GM18520 (cell line): ENCODE results near the gene ESR1.
"Not testable (repeated sequence)": the region's sequence is repeated elsewhere in the genome, so short reads cannot be mapped to it uniquely, and the experiment has no call there.

Experiments
- ATAC-seq: cut with Tn5 transposase; IDR thresholded peaks from one replicate; pipeline ENCODE4 v1.9.1; 2021; ENCODE audit not compliant: unreplicated experiment

ESR1 gene

DNA sequence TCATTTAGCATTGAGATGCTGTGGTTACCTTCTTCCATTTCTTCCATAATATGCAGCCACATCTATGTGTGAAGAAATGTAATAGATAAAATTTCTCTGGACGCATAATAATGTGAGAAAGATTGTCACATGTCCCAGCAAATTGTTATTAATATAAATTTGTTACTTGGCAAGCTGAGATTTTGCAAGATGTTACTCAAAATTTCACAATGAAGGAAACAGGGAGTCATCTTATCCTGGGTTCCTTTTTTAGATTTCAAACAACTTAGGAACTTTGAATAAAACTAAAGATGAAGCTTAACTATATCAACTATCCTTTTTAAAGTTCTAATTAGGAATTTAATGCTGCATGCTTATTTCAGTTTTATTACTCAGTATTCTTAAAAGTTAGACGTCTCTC lies 3.6 kb downstream of the ESR1 start:
- ATAC-seq = no peak

DNA sequence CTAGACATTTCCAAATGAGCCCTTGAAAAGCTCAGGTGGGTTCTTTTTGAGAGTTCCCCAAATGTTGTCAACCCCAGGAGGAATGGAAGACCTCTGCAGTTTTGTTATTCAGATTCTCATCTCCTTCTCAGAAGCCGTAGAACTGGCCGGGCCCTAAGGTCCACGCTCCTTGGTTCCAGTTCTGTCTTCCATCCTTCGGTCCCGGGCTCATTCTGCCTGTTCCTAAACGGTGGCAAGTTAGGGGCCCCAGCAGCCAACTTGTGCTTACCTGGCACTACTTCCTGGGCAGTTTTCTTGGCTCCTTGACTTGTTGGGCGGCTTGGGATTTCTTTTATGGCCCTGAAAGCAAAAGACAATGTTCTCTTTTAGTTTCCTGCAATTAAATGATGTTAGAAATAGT lies 6.4 kb downstream of the ESR1 start:
- no peak for ATAC-seq

DNA sequence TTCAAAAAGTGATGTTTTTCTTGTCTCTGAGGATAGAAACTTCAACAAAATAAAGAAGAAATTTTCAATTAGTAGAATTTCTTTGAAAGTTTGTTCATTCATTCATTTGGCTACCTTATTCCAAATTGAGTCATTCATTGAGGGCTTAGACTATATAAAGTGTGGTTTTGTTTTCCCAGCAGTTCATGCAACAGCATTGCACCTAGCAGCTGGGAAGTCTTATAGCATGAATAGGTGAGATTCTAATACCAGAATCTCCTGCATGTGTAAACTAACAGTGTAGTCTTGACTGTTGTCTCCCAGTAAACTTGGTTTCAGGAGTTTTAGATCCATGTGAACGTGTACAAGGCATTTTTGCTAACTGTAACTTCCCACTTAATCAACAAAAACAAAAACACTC lies 7.1 kb downstream of the ESR1 start:
- ATAC-seq = no peak

DNA sequence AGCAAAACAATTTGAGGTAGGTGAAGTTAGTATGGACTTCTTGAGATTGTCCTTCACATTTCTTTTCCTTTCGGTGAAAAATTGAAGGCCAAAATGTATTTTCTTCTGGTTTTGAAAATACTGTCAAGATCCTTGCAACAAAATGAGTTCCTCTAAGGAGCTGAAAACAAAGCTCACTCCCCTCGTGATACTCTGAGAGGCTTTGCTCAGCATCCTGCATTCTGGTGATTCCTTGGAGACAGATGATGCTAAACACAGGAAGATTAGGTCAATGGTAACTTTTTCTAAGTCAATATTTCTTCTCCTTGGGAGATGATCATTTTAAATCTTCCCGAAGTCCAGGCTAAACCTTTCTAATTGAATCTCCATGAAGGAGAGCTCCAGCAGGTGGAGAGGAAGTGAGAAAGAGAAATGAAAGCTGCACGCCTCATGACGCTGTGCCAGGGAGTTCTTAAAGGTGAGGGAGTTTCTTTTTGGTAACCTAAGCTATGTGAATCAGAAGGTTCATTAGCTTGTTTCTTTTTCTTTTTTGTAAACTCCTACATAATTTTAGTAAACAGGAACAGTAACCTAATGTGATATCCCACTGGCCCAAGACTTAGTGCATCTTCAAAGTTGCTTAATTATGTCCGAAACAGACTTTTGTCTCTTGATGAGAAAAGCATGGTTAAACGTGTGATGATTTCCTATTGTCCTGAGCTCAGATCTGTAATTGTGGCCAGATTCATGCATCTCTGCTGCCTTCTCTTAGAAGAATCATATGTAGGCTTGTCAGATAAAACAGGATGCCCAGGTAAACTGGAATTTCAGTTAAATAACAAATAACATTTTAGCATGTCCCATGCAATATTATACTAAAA lies 15.0 kb downstream of the ESR1 start:
- ATAC-seq = peak; percentile 71

DNA sequence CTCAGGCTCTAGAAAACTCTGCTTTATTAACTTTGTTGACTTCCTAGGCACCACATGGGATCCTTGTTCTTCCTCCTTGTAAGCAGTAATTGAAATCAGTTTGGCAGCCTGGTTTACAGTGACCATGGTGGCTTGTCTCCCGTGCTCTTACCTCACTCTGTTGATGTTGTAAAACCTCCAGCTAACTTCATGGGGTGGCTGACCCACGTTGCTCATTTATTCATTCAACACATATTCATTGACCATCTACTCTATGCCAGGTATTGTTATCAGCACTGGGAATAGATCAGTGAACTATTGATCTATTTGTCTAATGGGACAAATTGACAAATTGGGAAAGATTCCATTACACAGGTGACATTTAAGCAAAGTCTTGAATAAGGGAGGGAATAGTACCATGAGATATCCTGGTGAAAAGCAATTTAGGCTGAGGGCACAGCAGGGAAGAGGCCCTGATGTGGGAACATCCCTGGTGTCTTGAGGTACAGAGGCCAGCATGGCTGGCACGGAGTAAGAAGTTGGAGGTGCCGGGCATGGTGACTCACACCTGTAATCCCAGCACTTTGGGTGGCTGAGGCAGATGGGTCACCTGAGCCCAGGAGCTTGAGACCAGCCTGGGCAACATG lies 19.1 kb downstream of the ESR1 start:
- ATAC-seq = no peak

DNA sequence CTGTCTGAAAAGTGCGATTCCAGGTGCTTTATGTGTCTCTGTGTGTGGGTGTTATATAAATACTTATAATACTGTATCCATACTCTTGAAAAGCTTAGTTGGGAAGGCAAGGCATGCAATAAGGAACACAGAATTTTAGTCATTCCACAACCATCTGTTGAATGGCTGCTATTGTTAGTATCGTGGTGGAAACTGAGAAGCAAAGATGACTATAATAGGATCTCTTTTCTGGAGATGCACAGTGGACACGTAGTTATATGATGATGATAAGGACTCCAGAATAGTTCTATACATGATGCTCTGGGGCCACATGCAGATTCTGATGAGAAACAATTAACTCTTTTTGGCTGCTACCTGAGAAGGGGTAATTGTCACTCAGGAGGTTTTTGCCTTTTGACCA lies 25.2 kb downstream of the ESR1 start:
- ATAC-seq = no peak

DNA sequence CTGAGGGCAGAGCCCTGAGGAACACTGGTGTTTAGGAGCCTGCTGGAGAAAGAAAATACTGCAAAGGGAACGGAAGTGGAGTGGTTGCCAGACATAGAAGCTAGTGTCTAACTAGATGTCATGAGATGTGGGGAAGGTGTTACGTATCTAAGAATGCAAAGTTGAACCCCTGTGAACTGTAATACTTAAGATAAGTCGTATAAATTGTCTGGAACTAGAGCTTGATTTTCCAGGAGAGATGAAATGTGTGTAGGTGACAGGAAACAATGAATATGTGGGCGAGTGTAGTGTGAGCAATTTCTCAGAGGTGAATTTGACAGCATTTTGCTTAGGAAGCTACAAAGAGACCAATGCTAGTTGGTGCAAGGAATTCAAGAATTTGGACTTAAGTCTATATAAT lies 27.9 kb downstream of the ESR1 start:
- no peak for ATAC-seq

DNA sequence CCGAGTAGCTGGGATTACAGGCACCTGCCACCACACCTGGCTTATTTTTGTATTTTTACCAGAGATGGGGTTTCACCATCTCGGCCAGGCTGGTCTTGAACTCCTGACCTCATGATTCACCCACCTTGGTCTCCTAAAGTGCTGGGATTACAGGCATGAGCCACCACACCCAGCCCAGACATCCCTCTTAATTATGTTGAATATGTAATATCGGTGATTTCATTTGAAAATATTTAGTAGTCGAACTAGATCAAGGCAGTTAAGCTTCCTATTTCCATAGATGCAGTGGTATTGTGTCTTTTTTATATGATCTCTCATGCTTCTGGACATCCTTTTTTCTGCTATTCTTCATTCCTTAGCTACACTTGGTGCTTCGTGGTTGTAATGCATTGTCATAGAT lies 29.7 kb downstream of the ESR1 start:
- no peak for ATAC-seq

DNA sequence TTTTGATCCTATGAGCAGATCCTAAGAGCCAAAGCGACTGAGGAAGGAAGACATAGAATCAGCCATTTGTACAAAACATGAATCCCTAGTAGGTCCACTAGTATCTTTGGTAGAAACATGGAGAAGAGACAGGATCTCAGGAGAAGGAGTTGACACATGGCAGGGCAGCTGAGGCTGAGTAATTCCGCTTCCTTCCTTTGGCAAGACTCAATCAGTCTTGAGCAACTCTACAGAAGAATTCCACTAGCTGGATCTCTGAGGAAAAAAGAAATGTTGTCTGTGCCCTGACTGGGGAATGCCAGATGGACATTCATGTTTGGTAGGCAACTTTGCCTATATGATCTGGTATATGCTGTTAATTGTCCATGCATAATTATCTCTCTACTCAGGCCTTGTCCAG lies 35.3 kb downstream of the ESR1 start:
- ATAC-seq = no peak

DNA sequence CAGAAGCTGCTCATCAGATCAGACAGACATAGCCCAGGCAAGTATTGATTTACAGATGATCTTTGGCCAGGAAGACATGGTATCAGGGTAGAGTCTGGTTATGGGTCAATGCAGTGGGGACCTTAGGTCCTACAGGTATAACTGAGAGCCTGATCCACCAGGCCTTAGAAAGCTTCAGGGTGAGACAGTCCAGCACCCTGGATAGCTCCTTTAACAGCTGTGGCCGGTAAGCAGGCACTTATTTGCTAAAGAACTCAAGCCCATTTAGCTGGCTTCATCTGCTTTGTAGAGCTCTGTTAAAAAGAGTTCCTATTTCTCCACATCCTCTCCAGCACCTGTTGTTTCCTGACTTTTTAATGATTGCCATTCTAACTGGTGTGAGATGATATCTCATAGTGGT lies 39.6 kb downstream of the ESR1 start:
- ATAC-seq = no peak

DNA sequence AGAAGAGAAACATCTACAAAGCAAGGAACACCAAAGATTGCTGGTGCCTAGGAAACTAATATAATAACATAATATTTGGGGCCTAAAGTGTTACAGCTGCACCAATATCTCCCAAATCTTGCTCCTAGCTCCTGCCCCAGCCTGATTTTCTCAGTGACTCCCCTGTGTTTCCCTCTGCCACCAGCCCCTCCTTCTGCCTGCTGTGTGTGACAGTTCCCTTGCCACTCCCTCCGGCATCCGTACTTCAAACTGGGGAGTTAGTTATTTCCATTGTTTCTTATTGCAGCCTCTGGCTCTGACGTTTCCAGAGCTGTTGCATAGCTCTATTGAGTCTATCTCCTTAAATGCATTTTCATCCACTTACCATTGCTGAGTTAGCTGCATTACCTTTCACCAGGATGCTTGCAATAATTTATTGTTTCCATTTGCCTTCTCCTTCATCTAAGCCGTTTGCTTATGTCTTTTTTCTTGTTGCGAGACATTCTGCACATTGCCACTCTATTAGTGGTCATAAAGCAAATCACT lies 43.1 kb downstream of the ESR1 start:
- no peak for ATAC-seq

DNA sequence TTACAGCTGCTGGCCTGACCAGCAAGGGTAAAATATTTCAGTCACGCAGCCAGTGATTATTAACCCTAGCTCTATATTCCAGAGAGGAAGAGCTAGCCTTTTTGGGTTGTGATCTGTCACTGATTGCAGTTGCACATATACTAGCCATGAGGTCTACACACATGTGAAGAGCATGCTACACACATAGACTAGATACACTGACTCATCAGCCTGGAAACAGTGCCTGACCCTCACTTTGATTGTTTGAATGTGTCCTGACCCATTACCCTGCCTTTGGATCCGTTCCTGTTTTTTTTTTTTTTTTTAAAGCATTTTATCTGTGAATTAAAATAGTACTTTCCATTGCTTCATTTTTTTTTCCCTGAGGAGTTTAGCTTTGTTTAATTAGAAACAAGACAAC lies 50.8 kb downstream of the ESR1 start:
- ATAC-seq = no peak

DNA sequence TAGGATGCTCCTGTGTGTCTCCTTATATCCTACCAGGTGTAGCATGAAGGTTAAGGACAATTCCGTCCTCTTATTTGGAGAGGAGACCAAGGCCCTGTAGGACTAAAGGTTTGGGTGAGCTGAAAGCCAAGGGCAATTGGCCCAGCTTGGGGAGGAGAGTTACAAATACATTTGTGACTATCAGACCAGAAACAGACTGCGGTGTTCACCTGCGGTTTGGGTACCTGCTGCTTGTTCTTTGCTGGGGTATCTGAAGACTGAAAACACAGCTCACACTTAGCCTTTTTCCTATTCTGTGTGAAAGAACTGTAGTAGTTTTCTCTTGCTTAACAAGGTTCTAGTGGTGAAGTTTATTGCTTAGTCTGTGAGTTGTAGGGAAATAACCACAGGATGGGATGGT lies 55.0 kb downstream of the ESR1 start:
- ATAC-seq = no peak

DNA sequence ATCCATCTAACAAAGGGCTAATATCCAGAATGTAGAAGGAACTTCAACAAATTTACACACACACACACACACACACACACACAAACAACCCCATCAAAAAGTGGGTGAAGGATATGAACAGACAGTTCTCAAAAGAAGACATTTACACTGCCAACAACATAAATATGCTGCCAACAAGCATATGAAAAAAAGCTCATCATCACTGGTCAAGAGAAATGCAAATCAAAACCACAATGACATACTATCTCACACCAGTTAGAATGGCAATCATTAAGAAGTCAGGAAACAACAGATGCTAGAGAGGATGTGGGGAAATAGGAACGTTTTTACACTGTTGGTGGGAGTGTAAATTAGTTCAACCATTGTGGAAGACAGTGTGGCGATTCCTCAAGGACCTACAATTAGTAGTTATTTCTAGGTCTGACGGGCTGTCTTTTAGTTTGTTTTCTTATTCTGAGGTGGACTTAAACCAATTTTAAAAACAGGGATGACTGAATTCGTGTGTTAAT lies 59.9 kb downstream of the ESR1 start:
- not testable (repeated sequence) for ATAC-seq

DNA sequence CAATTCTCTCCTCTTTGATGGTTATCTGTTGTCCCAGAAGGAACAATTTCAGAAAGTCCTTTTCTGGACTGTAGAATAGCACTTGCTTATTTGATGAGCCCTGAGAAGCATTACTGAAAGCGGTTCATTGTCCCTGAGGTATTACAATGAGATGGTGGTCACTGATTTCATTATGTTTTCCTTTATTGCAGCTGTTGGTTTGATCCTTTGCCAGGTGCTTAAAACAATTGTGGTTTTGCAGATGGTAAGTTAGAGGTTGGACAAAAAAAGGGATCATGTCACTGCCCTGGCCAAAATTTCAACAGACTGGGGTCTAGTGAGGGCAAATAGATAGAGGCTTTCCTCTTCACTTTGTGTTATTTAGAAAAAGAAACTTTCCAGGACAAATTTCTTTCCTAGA lies 61.9 kb downstream of the ESR1 start:
- no peak for ATAC-seq

DNA sequence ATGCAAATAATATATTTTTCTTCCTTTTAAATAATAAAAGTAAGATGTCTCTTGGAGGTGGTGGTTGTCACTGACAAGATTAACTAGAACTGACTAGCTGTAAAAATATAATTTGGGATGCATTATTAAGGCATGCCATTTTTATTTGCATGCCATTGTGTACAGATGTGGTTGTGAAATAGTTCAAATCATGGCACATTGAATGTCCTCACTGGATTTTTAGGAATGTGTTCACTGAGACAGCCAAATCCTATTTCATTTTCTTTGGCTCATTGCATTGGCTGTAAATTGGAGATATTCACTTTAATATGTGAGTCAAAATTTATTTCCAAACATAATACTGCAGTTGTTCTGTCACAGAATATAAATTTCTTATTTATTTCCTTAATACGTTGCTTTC lies 62.3 kb downstream of the ESR1 start:
- ATAC-seq = no peak

DNA sequence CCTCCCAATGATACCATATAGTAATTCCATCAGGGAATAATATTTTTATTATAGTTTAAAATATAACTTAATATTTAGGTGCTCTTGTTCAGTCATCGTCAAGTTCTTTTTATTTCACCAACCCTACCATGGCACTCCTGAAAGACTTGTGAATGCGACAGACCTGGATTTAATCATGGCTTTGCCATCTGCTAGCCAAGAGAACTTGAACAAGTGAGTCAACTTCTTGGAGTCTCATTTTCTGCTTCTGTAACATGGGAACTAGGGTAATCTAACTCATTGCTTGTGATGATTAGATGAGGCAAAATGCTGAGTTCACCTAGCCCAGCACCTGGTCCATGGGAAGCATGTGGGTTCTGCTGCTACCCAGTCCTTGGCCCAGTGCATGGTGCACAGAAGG lies 62.9 kb downstream of the ESR1 start:
- no peak for ATAC-seq

DNA sequence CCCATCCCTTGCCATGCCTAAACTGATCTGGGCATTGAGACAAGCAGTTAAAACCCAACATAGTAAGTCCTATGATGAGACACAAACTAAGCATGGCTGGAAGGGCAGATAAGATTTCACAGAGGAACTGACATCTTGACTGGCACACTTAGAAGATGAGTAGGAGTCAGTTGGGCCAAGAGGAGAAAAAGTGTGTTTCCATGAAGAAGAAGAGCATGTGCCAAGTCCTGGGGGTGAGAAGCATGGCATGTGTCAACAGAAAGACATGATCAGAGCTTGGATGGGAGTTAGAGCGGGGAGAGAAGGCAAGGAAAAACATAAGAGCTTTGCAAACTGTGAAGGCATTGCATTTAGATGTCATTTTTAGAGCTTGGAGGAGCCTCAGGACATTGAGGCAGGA lies 68.0 kb downstream of the ESR1 start:
- ATAC-seq = no peak

DNA sequence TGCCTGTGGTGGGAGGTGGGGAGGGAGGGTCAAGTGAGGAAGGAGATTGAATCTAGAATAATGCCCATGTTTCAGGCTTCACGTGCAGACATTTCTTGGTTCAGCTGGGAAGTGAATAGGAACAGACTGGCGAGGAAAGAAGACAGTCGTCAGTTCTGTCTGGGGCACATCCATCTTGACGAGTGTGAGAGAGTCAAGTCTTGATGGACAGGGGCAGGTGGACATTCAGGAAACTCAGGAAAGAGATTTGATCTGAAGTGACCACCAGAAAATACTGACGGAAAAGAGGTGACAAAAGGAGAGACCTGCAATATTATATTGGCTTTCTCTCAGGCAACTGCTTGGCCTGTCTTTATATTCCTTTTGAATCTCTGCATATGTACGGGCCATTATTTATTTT lies 68.6 kb downstream of the ESR1 start:
- no peak for ATAC-seq

DNA sequence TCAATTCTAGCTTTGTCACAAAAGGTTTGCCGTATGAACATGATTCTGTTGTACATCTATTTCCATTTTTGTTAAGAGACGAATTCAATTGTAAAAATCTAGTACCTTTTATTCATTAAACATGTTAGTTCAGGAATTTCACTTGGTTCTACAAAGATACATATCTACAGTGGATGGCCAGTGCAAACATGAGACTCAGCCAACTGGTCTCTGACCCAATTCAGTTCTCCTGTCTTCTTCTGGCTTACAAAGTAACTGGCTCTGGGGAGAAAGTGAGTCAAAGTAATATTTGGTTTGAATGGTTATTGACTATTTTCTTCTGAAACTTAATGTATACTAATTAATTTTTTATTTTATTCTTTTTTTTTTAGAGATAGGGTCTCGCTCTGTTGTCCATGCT lies 70.0 kb downstream of the ESR1 start:
- no peak for ATAC-seq

DNA sequence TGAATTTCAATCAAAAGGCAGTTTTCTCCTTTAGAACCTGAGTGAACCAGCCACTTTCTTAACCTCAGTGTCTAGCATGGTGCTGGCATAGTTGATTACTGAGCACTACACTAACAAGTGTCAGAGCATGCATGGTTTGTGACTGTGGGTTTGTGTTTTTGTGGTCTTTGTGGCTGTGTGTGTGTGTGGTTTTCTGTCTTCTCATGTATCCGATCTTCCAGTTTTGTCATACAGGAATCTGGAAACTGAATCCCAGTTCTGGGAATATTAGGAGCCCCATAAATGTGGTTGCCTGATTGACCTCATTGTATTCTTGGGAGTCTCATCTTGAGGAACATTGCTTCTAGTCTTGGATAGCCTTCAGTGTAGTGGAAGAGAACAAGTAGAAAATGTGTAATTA lies 73.7 kb downstream of the ESR1 start:
- no peak for ATAC-seq

DNA sequence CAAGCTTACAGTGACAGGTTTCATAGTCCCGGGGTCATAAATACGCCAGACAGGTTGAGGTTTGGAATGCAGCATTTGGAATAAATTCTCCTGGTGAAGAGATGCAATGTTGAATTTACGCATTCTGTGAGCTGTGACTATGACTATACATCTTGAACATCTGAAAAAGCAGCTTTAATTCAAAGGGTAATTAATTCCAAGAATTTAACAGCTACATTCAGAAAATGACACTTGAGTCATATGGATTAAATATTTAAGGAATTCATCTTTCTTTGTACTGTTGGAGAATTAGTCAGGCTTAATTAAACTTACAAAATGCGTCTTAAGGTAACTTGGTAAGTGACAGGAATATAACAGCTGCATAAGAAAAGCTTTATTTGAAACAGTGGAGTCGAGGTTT lies 74.7 kb downstream of the ESR1 start:
- ATAC-seq = no peak
